Fibroblast of mammary gland (primary cell): ENCODE results near the gene HSD17B12.
"Not testable (repeated sequence)": the region's sequence is repeated elsewhere in the genome, so short reads cannot be mapped to it uniquely, and the experiment has no call there.

ENCODE experiments used
- DNase-seq: peaks from one replicate; pipeline ENCODE4 v3.0.0-alpha.2; 2010; ENCODE audit warnings: low read depth
- H3K4me3 ChIP-seq: 2 replicates; pipeline ENCODE4 v1.5.1; 2011; ENCODE audit warnings: low read depth, mild to moderate bottlenecking, low read length, moderate library complexity; ENCODE audit not compliant: control insufficient read depth
- CTCF ChIP-seq: conservative IDR thresholded peaks from 2 replicates; pipeline ENCODE4 v1.5.1; 2011; ENCODE audit warnings: low read depth, low read length, inconsistent platforms; ENCODE audit not compliant: control insufficient read depth, insufficient read depth

The HSD17B12 gene

GRCh38 chr11:43664295-43664694 lies 16.2 kb upstream of the HSD17B12 start:
- TF ChIP-seq CTCF = no peak
- H3K4me3 ChIP-seq = no peak overlapping the region
- DNase-seq = no peak

GRCh38 chr11:43671284-43671683 lies 9.3 kb upstream of the HSD17B12 start:
- not testable (repeated sequence) for DNase-seq, H3K4me3 ChIP-seq

GRCh38 chr11:43674560-43674959 lies 6.0 kb upstream of the HSD17B12 start:
- H3K4me3 ChIP-seq = no peak overlapping the region
- DNase-seq = no peak
- no peak for TF ChIP-seq CTCF

- no peak for TF ChIP-seq CTCF
- DNase-seq = no peak
- H3K4me3 ChIP-seq = no peak overlapping the region
Measured at GRCh38 chr11:43676933-43677332, 3.6 kb upstream of the HSD17B12 start.

GRCh38 chr11:43681401-43681942 lies 934 bp downstream of the HSD17B12 start:
- peak; percentile 42 for DNase-seq
- no peak for TF ChIP-seq CTCF

GRCh38 chr11:43682081-43682480 lies 1.5 kb downstream of the HSD17B12 start:
- DNase-seq = not testable (repeated sequence)
- H3K4me3 ChIP-seq = peak overlapping the region; percentile 90

More at GRCh38 chr11:43681401-43681942, 934 bp downstream of the HSD17B12 start:
- H3K4me3 ChIP-seq = peak overlapping the region; percentile 90

- H3K4me3 ChIP-seq = no peak overlapping the region
- TF ChIP-seq CTCF = peak; percentile 15
Measured at GRCh38 chr11:43685440-43685839, 4.9 kb downstream of the HSD17B12 start.

GRCh38 chr11:43686207-43686606 lies 5.7 kb downstream of the HSD17B12 start:
- TF ChIP-seq CTCF = no peak
- no peak overlapping the region for H3K4me3 ChIP-seq
- no peak for DNase-seq

More at GRCh38 chr11:43685440-43685839, 4.9 kb downstream of the HSD17B12 start:
- peak; percentile 23 for DNase-seq
